ENCODE data around the gene LEP.

DNA sequence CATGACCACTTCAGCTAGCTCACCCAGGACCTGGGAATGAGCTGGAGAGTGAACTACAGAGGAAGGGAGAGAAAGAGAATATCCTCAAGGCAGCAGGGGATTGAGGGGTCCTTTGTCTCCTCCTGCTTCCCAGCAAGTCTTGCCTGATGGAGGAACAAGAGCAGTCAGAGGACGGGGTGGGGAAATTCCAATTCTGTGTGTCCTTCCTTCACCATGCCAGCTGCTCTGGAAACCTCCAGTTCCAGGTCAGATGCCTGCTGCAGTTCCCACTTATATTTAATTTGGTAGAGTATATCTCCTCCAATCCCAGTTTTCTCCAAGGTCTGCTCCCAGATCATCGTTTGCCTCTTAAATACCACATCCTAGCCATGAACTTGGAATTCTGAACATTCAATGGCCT is 21.4 kb upstream of the LEP start:
- TF ChIP-seq SUZ12 (IDR thresholded peaks at IDR 0.05; ENCODE audit: extremely low read depth, insufficient read depth, insufficient read length) (no peak), ZNF274 (IDR thresholded peaks at IDR 0.05; ENCODE audit: low read depth, low read length) (no peak)

Data from NT2/D1 (cell line).